ENCODE measurements around the gene SNRPF.

GRCh38 chr12:95837240-95838038, 21.3 kb upstream of the SNRPF start:
- TF ChIP-seq POLR2A (IDR thresholded peaks at IDR 0.05) (no peak), POLR2AphosphoS5 (IDR thresholded peaks at IDR 0.05) (no peak)

Measured in stomach (tissue), 4 donors.